Vagina (tissue), 2 donors: Measurements from ENCODE around the gene LHX4.

Experiments
- POLR2A ChIP-seq, 2 donors: fragments of 450-650 bp; IDR thresholded peaks; one replicate each; pipeline ENCODE4 v1.6.1; 2017; ENCODE audit warnings: antibody characterized with exemption in 2 of 2, mild to moderate bottlenecking in 2 of 2, moderate library complexity in 2 of 2
- POLR2AphosphoS5 ChIP-seq, 2 donors: sonication (generic); formaldehyde crosslinking; IDR thresholded peaks; one replicate each; pipeline ENCODE4 v1.9.0; 2017; ENCODE audit warnings: antibody characterized with exemption in 2 of 2, mild to moderate bottlenecking in 2 of 2, low read depth in 1 of 2; ENCODE audit not compliant: insufficient read depth in 1 of 2

DNA sequence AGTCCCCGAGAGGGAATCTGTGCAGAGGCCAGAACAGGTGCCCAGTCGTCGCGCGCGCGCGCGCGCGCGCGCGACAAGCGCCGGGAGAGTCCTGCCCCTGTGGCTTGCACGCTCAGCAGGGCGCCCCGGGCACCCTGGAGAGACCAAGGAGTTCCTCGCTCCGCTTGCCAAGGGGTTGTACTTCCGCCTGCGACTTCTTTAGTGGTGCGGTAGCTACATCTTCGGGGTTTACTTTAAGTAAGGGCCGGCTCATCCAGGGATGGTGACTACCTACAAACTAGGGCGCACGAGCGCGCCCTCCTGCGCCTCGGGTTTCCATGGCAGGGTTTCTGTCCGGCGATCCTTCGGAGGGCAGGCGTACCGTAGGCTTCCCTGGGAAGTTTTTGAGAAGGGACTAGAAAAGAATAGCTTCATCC, 1.4 kb downstream of the LHX4 start:
- no peak for TF ChIP-seq POLR2AphosphoS5 (IDR thresholded peaks at IDR 0.05; ENCODE audit: insufficient read depth in 1 of 2, low read depth in 1 of 2)
- no peak for TF ChIP-seq POLR2A (IDR thresholded peaks at IDR 0.05)
